Caki2 (cell line): ENCODE measurements around the gene AIMP2. TPM values are rescaled to one million over a fixed set of nuclear protein-coding genes. Genes with fewer than 3 reads are reported as not detected.
"Not testable (repeated sequence)": the region's sequence is repeated elsewhere in the genome, so short reads cannot be mapped to it uniquely, and the experiment has no call there.

Source experiments
- DNase-seq: peaks from one replicate; pipeline ENCODE4 v3.0.0-alpha.2; 2015; ENCODE audit warnings: low read depth
- in situ Hi-C: cut with HindIII; loops from 2 replicates; pipeline ENCODE4 v1.10.0; 2016; ENCODE audit warnings: low sequenced_read_pairs, low pct_unique_long_range_greater_than_20kb, mixed read lengths
- total RNA-seq: library from RNA; depleted of rRNA; stranded (reverse); fragments of >200 nt; shearing (Covaris generic); gene quantifications from 2 replicates; pipeline ENCODE4 v1.2.3, GENCODE V29; 2014; ENCODE audit warnings: low replicate concordance

The AIMP2 gene
- total RNA-seq, 1 experiment from 2014 or later: 138 TPM

DNA sequence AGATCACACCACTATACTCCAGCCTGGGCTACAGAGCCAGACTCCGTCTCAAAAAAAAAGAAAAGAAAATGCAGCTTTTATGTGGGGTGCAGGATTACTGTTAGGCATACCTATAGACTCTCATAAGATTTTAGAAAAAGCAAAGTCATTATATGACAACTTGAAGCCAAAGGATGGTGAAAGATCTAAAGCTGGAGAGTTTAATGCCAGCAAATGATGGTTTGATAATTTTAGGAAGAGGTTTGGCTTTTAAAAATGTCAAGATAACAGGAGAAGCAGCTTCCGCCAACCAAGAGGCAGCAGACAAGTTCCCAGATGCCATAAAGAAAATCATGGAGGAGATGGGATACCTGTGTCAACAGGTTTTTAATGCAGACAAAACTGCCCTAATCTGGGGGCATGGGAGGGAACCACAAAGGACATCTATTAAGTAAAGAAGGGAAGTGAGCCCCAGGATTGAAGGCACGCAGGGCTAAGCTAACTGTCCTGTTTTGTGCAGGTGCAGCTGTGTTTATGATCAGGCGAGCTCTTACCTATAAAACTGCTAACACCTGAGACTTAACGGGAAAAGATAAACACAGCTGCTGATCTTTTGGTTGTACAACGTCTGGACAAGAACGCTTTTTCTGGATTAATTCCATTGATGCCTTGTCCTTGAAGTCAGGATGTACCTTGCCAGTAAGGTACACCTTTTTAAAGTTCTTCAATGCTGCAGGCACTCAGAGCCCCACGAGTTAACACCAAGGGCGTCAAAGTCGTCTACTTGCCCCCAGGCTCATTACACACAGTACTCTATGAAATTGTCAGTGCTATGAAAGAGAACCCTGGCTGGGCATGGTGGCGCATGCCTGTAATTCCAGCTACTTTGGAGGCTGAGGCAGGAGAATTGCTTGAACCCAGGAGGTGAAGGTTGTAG lies 11.6 kb downstream of the AIMP2 start:
- DNase-seq: no peak
- in situ Hi-C loops: no loop called here

DNA sequence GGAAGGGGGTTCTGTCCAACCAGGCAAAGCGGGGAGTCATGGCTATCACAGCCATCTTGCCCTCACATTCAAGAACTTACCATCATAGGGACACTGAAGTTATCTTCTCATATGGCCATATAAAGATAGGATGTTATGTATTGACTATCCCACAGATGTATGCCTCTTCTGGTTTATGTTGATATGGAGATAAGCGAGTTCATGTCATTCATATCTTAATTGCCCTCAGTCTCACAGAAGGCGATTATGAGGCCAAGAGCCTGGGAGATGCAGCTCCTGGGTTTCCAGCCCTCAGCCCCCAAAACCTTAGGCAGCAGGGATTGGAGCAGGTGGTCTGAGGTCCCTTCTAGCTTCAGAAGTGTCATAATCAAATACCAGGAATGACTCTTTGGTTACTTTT lies 13.6 kb downstream of the AIMP2 start:
- DNase-seq: no peak
- in situ Hi-C loops: no loop called here

DNA sequence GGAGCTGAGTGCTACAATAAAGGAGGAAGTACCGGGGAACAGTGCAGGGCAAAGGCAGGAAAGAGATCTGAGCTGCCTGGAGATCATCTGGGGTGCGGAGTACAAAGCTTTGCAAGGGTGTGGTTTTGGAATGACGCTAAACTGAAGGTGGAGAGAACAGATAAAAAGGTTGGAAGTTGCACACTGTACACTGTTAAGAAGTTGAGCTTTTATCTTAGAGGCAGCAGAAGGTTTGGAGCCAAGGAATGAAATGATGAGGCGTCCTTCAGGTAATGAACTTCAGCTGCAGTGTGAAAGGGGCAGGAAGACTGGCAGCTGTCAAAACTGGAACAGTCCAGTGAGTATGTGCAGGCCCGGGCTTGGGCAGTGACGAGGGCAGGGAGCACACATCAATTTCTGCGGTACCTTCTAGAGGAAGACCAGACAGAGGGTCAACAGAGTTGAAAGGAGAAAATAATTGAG lies 14.9 kb downstream of the AIMP2 start:
- in situ Hi-C loops: no loop called here

DNA sequence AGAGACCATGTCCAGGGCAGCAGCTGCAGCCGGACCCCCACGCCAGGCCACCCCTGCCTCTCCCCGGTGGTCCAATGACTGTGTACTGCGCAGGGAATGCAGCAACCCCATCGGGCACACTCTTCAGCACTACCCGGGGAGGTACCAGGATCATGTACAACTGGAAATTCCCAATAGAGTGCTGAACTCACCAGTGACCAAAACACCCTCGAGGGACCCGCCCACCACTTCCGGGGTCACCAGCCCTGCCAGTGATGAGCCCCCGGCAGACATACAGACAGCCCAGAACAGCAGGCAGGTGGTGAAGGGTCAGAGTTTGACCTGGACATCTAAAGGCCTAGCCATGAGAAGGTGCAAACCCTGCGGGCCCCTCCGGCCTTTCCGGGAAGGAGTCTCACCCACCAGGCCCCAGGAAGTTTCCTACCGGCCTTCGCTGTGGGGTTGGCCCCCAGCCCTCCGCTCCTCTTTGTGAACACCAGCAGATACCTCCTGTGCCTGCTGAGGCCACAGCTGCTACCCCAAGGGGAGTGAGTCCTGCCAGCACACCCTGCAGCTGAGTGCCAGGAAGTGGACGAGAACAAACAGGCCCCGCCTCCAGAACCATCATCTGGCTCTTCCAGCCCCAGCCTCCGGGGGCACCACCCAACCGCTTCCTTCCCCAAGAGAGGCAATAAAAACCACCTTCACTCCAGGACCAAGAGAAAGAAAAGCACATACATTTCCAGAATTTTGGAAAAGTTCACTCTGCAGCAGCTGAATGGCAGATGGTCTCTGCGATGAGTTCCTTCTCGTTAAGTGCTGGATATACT lies 17.1 kb downstream of the AIMP2 start:
- in situ Hi-C loops: no loop called here

More for the DNA sequence above, 14.9 kb downstream of the AIMP2 start:
- DNase-seq: no peak

DNA sequence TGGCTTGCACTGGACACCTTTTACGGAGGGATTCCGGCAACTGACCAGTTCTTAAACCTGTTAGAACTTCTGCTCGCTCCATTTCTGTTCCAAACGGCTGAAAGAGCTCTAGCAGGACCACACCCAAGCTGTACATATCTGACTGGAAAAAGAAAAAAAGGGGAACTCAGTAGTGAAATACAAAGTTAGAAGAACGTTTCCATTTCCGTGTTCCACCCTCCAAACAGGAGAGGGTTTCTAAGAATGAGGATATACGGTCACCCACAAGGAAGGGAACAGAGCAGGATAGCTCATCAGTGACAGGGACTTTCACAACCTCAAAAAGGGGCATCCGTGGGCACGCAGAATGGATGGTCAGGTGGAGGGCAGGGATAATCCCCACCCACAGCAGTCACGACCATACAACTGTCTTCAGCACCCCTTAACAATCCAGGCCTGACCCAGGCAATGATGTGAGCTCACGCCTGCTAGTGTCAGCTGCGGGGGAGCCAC lies 17.8 kb downstream of the AIMP2 start:
- no peak for DNase-seq
- in situ Hi-C loops: no loop called here

More for the DNA sequence above, 17.1 kb downstream of the AIMP2 start:
- peak; percentile 32 for DNase-seq

DNA sequence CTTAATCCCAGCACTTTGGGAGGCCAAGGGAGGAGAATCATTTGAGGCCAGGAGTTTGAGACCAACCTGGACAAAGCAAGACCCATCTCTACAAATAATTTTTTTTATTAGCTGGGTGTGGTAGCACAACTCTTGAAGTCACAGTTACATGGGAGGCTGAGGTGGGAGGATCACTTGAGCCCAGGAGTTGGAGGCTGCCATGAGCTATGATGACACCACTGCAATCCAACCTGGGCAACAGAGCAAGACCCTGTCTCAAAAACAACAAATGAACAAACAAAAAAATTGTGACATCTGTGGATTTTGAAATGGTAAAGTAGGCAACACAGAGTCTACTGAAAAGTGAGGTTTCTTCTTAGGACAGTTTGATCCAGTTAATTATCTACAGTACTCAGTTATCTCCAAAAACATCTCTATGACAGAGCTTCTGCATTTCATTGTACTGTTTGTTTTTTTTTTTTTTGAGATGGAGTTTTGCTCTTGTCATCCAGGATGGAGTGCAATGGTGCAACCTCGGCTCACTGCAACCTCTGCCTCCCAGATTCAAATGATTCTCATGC lies 18.8 kb downstream of the AIMP2 start:
- in situ Hi-C loops: no loop called here
- DNase-seq: no peak

DNA sequence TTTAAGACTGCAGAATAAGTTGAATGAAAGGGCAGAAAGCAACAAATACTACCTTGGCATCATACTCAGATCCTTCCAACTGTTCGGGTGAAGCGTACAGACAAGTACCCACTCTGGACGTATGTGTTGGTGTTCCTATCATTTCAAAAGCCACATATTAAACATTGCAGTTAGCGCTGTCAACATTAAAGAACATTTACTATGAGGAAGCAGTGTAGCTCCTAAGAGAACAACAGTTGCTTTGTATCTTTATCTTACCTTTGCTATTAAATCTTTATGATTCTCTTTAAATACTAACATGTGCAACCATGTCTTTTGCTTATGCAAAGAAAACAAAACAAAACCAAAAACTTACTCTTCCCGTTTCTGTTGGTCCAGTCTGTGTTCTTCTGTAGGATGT lies 19.5 kb downstream of the AIMP2 start:
- no peak for DNase-seq
- in situ Hi-C loops: no loop called here

DNA sequence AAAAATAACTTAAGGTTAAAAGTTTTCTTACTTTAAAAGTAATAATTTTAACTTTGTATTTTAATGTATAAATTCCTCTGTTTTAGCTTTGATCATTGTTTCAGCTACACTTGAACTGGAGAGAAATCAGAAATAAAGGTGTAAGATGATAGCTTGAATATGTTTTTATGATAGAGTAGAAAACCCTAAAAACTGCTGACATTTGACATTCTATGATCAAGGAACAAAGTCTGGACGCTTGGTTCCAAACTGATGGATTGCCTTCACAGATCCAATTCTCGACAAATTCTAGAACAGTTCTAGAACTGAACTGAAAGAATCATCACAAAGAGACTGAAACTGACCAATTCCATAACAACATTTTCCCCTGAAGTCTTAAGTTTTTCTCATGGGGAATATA lies 21.9 kb downstream of the AIMP2 start, which contains the start of gene ANKRD61:
Gene ANKRD61 (plus strand): TSS at position 389 of the 400 bp plus-strand sequence. CDS start 0 bp downstream, at position 389.
- in situ Hi-C loops: no loop called here

DNA sequence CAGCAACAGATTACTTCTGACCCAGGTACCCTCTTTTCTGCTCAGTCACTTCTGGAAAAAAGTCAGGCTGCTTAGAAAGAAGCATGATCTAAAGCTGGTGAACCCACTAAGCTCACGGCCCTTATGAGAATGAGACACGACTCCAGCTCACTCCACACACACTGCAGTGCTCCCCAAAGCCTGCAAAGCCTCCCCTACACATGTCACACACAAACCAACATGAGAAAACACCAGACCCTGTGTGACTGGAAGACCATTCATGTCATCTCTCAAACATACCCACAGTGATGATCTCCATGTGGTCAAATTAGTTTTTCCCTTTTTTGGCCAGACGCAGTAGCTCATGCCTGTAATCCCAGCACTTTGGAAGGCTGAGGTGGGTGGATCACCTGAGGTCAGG lies 22.5 kb downstream of the AIMP2 start:
- in situ Hi-C loops: no loop called here
- no peak for DNase-seq

More for the DNA sequence above, 21.9 kb downstream of the AIMP2 start, which contains the start of gene ANKRD61:
- DNase-seq: no peak

DNA sequence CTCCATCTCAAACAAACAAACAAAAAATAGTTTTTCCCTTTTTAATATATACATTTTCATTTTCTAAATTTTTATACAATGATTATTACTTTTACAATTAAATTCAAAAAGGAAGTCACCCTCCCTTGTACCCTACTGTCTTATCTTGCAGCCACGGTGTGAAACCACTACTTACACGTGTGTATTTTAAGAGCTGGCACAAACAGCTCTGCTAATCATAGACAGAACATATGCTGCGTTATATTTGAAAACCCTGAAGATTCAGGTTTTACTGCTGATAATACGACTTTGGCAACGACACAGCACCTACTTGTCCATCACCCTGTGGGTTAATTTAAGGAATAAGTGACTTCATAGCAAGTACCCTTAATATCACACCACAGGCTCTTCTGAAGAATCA lies 23.1 kb downstream of the AIMP2 start:
- no peak for DNase-seq
- in situ Hi-C loops: no loop called here

DNA sequence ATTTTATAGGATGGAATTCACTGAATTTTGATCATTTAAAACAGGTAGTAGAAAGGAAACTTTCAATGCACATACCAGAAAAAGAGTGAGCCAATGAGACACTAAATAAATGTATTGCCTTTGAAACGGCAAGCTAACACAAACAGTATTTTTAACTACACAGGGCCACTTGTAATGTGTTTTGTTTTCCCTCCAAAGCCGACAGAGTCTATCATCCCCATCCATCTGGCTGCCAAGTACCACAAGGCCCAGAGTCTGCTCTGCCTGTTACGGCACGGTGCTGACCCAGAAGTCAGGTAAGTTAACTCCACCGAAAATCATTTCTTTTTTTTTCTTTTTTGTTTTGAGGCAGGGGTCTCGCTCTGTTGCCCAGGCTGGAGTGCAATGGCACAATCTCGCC lies 23.6 kb downstream of the AIMP2 start:
- in situ Hi-C loops: no loop called here
- DNase-seq: no peak

DNA sequence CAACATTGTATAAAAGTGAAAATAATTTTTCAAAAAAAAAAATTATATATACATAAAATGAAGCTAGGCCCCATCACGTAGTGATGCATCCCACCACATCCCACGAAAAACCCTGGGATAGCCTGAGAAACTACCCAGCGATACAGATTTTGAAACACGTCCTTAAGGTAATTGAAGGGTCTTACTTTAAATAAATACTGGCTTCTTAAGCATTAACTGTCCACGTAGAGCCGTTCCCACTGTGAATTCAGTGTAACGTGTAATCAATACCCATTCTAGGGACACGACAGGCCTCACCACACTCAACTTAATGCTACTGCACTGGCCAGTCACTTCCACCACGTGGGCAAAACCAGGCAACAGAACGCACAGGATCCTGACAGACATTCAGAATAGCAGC lies 26.1 kb downstream of the AIMP2 start:
- DNase-seq: no peak
- in situ Hi-C loops: no loop called here

DNA sequence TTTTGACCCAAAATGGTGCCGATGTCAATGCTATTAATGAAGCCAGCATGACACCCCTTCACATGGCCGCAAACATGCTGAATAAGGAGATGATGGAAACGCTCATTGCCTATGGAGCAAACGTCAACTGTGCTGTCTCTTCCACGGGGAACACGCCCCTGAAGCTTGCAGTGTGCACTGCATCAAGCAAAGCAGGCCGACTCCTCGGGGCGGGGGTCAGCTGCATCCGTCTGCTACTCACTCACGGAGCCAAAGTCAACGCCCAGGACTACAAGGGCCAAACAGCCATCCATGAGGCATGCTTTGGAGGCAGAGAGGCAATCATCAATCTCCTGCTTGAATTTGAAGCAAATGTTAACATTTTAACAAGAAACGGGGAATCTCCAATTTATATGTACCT lies 26.6 kb downstream of the AIMP2 start:
- DNase-seq: no peak
- in situ Hi-C loops: no loop called here

DNA sequence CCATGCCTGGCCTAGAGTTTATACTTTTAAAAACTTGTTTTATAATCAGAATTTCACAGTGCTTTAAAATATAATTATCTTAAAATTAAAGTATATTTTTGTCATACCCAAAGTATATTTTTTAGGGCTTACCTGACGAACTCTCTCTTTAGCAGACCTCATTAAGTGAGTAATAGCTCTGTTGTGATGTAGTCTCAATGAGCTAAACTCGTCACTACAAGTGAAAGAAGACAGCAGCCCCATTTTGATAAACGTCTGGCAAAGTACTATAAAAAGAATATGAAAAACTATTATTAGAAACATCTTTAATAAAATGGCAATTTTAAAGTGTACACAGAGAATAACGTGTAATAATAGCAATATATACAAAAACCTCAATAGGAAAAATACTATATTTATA lies 40.7 kb downstream of the AIMP2 start:
- DNase-seq: no peak
- in situ Hi-C loops: no loop called here

DNA sequence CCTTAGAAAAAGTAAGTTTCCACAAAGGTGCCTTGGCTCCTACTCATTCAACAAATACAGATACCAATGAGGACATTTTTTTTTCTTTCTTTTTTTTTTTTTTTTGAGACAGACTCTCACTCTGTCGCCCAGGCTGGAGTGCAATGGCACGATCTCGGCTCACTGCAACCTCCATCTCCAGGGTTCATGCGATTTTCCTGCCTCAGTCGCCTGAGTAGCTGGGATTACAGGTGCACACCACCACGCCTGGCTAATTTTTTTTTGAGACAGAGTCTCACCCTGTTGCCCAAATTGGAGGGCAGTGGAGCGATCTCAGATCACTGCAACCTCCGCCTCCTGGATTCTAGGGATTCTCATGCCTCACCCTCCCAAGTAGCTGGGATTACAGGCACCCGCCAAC lies 42.1 kb downstream of the AIMP2 start:
- DNase-seq, in situ Hi-C loops: not testable (repeated sequence)

DNA sequence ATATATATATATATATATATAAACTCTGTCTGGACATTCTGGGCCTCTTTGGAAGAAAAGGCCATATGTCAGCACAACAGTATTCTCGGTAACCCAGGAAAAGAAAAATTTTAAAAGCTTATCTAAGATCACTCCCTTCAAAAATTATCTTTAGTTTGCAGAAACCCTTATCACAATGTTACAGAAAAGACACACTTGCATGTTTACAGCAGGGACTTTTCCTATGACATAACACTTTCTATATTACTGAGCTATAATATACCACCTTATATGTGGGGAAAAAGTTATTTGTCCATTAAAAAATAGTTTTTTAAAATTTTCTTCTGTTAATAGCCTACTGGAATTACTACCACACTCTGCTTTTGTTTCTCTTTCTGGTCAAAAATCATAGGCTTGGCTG lies 47.5 kb downstream of the AIMP2 start:
- DNase-seq: no peak
- in situ Hi-C loops: no loop called here

DNA sequence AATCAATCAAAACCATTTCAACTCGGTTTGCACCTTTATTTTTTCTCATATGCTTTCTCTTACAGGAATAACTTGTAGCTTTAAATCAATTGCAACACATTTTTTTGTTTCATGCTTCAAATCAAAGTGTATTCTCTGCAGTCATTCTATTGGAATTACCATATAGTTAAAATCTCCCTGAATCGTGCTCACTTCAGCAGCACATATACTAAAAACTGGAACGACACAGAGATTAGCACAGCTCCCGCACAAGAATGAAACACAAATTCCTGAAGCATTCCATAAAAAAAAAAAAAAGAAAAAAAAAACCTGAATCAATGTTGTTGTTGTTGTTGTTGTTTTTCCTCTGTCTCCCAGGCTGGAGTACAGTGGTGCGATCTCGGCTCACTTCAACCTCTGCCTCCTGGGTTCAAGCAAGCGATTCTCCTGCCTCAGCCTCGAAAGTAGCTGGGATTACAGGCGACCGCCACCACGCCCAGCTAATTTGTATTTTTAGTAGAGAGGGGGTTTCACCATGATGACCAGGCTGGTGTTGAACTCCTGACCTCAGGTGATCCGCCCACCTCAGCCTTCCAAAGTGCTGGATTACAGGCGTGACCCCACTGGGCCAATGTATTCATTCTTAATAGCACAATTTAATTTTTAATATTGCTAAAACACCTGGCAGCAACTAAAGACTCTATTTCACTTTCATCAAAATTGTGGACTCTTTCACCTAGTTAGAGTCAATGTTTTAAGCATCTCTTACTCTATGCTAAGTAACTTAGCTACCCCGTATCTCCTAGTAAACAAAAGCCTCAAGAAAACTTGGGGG lies 48.5 kb downstream of the AIMP2 start:
- DNase-seq: peak; percentile 19
- in situ Hi-C loops: no loop called here

DNA sequence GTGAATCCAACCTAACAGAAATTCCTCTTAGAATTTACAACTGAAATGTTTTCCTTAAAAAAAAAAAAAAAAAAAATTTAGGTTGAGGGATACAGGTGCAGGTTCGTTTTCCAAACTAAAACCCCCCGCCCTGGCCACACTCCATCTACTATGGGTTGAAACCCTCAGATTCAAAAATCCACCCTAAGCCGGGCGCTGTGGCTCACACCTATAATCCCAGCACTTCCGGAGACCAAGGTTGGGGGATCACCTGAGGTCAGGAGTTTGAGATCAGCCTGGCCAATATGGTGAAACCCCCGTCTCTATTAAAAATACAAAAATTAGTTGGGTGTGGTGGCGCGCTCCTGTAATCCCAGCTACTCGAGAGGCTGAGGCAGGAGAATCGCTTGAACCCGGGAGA lies 50.9 kb downstream of the AIMP2 start:
- DNase-seq, in situ Hi-C loops: not testable (repeated sequence)
